Panc1 (cell line): ENCODE measurements around the gene CYP3A5.

Experiments used
- REST ChIP-seq, 2 experiments: IDR thresholded peaks; 2 replicates each; pipeline ENCODE4 v1.6.1; 2011 to 2012; ENCODE audit warnings: low read depth in 2 of 2, control low read depth in 1 of 2, low read length in 1 of 2, mild to moderate bottlenecking in 1 of 2, moderate library complexity in 1 of 2; ENCODE audit not compliant: insufficient read depth in 1 of 2
- SIN3A ChIP-seq: IDR thresholded peaks from 2 replicates; pipeline ENCODE4 v1.6.1; 2012; ENCODE audit warnings: low read depth, mild to moderate bottlenecking, low read length, moderate library complexity, borderline replicate concordance; ENCODE audit not compliant: insufficient read depth
- TF ChIP-seq, protein P1 (sequence below): fragments of 450-650 bp; IDR thresholded peaks from 2 replicates; pipeline ENCODE4 v1.5.1; 2017; ENCODE audit warnings: mild to moderate bottlenecking

DNA sequence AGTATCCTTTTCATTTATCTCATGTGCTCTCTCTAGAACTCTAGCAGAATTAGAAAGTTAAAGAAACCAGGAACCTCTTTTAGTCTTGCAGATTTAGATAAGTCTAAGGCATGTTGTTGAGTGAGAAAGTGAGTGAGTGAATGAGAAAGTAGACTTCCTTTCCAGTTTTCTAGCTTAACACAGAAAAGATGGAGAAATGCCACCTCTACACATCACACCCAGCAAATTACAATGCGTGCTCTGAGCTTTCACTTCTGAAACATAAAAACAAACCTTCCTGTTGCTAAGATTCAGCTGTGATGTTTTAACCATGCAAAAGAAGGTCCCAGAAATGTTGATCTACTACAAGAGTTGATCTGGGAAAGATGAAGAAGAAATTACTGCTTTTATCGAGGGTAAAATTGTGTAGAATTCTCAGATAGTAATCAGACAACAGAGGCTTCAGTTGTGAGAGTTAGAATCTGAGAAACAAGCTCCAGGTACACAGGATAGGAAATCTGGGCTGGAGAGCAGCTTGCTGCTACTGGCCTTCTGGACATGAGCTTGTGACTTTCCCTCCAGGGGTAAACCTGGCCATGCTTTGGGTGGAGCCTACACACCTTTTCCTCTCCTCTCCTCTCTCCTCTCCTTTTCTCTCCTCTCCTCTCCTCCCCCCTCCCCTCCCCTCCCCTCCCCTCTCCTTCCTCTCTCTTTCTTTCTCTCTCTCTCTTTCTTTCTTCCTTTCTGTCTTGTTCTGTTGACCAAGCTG is 4.6 kb downstream of the CYP3A5 start:
- TF ChIP-seq, protein P1, sequence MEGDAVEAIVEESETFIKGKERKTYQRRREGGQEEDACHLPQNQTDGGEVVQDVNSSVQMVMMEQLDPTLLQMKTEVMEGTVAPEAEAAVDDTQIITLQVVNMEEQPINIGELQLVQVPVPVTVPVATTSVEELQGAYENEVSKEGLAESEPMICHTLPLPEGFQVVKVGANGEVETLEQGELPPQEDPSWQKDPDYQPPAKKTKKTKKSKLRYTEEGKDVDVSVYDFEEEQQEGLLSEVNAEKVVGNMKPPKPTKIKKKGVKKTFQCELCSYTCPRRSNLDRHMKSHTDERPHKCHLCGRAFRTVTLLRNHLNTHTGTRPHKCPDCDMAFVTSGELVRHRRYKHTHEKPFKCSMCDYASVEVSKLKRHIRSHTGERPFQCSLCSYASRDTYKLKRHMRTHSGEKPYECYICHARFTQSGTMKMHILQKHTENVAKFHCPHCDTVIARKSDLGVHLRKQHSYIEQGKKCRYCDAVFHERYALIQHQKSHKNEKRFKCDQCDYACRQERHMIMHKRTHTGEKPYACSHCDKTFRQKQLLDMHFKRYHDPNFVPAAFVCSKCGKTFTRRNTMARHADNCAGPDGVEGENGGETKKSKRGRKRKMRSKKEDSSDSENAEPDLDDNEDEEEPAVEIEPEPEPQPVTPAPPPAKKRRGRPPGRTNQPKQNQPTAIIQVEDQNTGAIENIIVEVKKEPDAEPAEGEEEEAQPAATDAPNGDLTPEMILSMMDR = no peak
- TF ChIP-seq REST (IDR thresholded peaks at IDR 0.05; ENCODE audit: insufficient read depth in 1 of 2, low read depth in 2 of 2, low read length in 1 of 2) = no peak
- TF ChIP-seq SIN3A = no peak
